Activated T-helper 1 cell treated with anti-CD3 and anti-CD28 coated beads, Interleukin-12 subunit alpha, Interleukin-12 subunit beta, Interleukin-2, Interleukin-4 antibody, amounts not matched to agents 30 ng/mL and 10 ng/mL and 1 ng/mL, durations not matched to agents 14 hours and 24 hours and 36 hours (primary cell): Measurements from ENCODE around the gene APEH. TPM values are rescaled to one million over a fixed set of nuclear protein-coding genes. Genes with fewer than 3 reads are reported as not detected.

Experiments used
- DNase-seq: peaks from one replicate; pipeline ENCODE4 v3.0.0; 2021; ENCODE audit warnings: low spot score
- H3K27ac Mint-ChIP-seq: one replicate; pipeline ENCODE4 v1.8.0; 2021; ENCODE audit warnings: mild to moderate bottlenecking, mixed read lengths
- H3K27me3 Mint-ChIP-seq: one replicate; pipeline ENCODE4 v1.8.0; 2022; ENCODE audit warnings: mild to moderate bottlenecking, moderate library complexity, mixed read lengths; ENCODE audit not compliant: insufficient read depth
- H3K36me3 Mint-ChIP-seq: one replicate; pipeline ENCODE4 v1.8.0; 2021; ENCODE audit warnings: low read depth, mixed read lengths
- H3K4me1 Mint-ChIP-seq: one replicate; pipeline ENCODE4 v1.8.0; 2021; ENCODE audit warnings: low read depth, mixed read lengths
- H3K4me3 Mint-ChIP-seq: one replicate; pipeline ENCODE4 v1.8.0; 2021; ENCODE audit warnings: mild to moderate bottlenecking, moderate library complexity, mixed read lengths
- H3K9me3 Mint-ChIP-seq: one replicate; pipeline ENCODE4 v1.8.0; 2021; ENCODE audit warnings: mixed read lengths
- intact Hi-C: fragments of 100-400 bp; cut with micrococcal nuclease; formaldehyde crosslinking; loops from one replicate; pipeline ENCODE4 v1.15.1; 2024
- total RNA-seq: library from RNA; stranded (reverse); gene quantifications from 2 replicates; pipeline ENCODE4 v1.2.3, GENCODE V29; 2022

The APEH gene
- total RNA-seq, 1 donor from 2014 or later, result 113 TPM

DNA sequence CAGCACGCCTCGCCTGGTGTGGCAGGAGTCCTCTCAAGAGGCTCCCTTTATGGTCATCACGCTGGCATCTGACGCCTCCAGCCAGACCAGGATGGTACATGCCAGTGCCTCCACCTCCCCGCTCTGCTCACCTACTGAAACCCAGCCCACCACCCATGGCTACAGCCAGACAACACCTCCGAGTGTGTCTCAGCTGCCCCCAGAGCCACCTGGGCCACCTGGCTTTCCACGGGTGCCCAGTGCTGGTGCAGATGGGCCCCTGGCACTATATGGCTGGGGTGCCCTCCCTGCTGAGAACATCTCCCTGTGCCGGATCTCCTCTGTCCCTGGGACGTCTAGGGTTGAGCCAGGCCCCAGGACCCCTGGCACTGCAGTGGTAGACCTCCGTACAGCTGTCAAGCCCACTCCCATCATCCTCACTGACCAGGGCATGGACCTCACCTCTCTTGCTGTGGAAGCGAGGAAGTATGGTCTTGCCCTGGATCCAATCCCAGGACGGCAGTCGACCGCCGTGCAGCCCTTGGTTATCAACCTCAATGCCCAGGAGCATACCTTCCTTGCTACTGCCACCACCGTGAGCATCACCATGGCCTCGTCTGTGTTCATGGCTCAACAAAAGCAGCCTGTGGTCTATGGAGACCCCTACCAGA is 19.9 kb upstream of the APEH start:
- no peak for DNase-seq
- H3K4me1 Mint-ChIP-seq, result no peaks in the 10 kb centered on the region
- no peaks in the 10 kb centered on the region for H3K36me3 Mint-ChIP-seq
- intact Hi-C loops, result no loop called here
- H3K27ac Mint-ChIP-seq, result no peak overlapping the region
- H3K9me3 Mint-ChIP-seq, result no peaks in the 10 kb centered on the region
- no peak overlapping the region for H3K4me3 Mint-ChIP-seq
- peaks cover 1% of the 10 kb centered on the region for H3K27me3 Mint-ChIP-seq

GRCh38 chr3:49654955-49655556 is 19.1 kb upstream of the APEH start:
- intact Hi-C loops, result no loop called here
- Mint-ChIP-seq H3K27ac (no peak overlapping the region), H3K4me1 (no peaks in the 10 kb centered on the region), H3K9me3 (no peaks in the 10 kb centered on the region), H3K36me3 (no peaks in the 10 kb centered on the region), H3K4me3 (no peak overlapping the region), H3K27me3 (peaks cover 1% of the 10 kb centered on the region)
- no peak for DNase-seq

- H3K4me3 Mint-ChIP-seq, result no peak overlapping the region
- H3K9me3 Mint-ChIP-seq, result no peaks in the 10 kb centered on the region
- no peak overlapping the region for H3K27ac Mint-ChIP-seq
- no peaks in the 10 kb centered on the region for H3K36me3 Mint-ChIP-seq
- H3K4me1 Mint-ChIP-seq, result no peaks in the 10 kb centered on the region
- no peak for DNase-seq
- H3K27me3 Mint-ChIP-seq, result peaks cover 1% of the 10 kb centered on the region
- intact Hi-C loops, result no loop called here
Observed at GRCh38 chr3:49655731-49656285, 18.3 kb upstream of the APEH start.

DNA sequence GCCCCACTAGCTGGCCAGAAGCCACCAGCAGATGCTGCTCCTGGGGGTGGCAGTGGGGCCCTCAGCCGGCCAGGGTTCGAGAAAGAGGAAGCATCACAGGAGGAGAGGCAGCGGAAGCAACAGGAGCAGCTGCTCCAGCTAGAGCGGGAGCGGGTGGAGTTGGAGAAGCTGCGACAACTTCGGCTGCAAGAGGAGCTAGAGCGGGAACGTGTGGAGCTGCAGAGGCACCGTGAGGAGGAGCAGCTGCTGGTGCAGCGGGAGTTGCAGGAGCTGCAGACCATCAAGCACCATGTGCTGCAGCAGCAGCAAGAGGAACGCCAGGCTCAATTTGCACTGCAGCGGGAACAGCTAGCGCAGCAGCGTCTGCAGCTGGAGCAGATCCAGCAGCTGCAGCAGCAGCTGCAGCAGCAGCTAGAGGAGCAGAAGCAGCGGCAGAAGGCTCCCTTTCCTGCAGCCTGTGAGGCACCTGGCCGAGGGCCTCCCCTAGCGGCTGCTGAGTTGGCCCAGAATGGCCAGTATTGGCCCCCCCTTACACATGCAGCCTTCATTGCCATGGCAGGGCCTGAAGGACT is 17.5 kb upstream of the APEH start:
- H3K27me3 Mint-ChIP-seq, result peaks cover 1% of the 10 kb centered on the region
- no peaks in the 10 kb centered on the region for H3K36me3 Mint-ChIP-seq
- intact Hi-C loops, result no loop called here
- DNase-seq, result no peak
- no peaks in the 10 kb centered on the region for H3K9me3 Mint-ChIP-seq
- H3K4me3 Mint-ChIP-seq, result no peak overlapping the region
- no peaks in the 10 kb centered on the region for H3K4me1 Mint-ChIP-seq
- no peak overlapping the region for H3K27ac Mint-ChIP-seq

GRCh38 chr3:49657208-49657915 is 16.8 kb upstream of the APEH start:
- Mint-ChIP-seq H3K36me3 (no peaks in the 10 kb centered on the region), H3K9me3 (no peaks in the 10 kb centered on the region), H3K27me3 (peaks cover 1% of the 10 kb centered on the region), H3K27ac (no peak overlapping the region), H3K4me3 (no peak overlapping the region), H3K4me1 (no peaks in the 10 kb centered on the region)
- intact Hi-C loops, result no loop called here
- no peak for DNase-seq

DNA sequence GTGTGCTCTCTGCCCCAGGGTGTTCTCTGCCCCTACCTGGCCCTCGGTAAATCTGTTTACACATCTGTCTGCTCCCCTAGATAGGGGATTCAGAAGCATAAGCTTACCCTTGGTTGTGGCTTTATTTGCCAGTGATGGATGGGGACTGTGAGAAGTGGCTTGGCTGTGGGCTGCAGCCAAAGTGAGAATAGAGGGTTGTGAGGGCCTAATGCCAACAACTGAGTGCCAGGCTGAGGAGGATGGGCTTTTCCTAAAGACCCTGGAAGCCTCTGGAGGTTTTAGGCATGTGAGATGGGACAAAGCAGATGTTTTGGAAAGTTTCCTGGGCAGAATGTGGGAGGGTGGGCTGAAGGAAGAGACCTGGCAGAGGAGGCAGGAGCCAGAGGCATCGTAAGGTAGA is 15.4 kb upstream of the APEH start:
- no peaks in the 10 kb centered on the region for H3K4me1 Mint-ChIP-seq
- H3K36me3 Mint-ChIP-seq, result no peaks in the 10 kb centered on the region
- DNase-seq, result no peak
- no peak overlapping the region for H3K4me3 Mint-ChIP-seq
- H3K27ac Mint-ChIP-seq, result no peak overlapping the region
- peaks cover 1% of the 10 kb centered on the region for H3K27me3 Mint-ChIP-seq
- H3K9me3 Mint-ChIP-seq, result no peaks in the 10 kb centered on the region
- intact Hi-C loops, result no loop called here

GRCh38 chr3:49659756-49660155 is 14.4 kb upstream of the APEH start:
- Mint-ChIP-seq H3K27ac (no peak overlapping the region), H3K4me1 (no peaks in the 10 kb centered on the region), H3K36me3 (no peaks in the 10 kb centered on the region), H3K4me3 (no peak overlapping the region), H3K9me3 (no peaks in the 10 kb centered on the region), H3K27me3 (no peaks in the 10 kb centered on the region)
- intact Hi-C loops, result no loop called here
- DNase-seq, result no peak

GRCh38 chr3:49661281-49661680 is 12.9 kb upstream of the APEH start:
- H3K36me3 Mint-ChIP-seq, result no peaks in the 10 kb centered on the region
- intact Hi-C loops, result no loop called here
- no peaks in the 10 kb centered on the region for H3K4me1 Mint-ChIP-seq
- no peak overlapping the region for H3K27ac Mint-ChIP-seq
- no peak overlapping the region for H3K4me3 Mint-ChIP-seq
- DNase-seq, result no peak
- H3K27me3 Mint-ChIP-seq, result no peaks in the 10 kb centered on the region
- no peaks in the 10 kb centered on the region for H3K9me3 Mint-ChIP-seq

DNA sequence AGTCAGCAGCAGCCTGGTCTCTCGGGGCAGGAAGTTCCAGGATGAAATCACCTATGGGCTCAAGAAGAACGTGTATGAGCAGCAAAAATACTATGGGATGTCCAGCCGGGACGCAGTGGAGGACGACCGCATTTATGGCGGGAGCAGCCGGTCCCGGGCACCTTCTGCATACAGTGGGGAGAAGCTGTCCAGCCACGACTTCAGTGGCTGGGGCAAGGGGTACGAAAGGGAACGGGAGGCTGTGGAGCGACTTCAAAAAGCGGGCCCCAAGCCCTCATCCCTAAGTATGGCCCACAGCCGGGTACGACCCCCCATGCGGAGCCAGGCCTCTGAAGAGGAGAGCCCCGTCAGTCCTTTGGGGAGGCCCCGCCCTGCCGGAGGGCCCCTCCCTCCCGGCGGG is 12.1 kb upstream of the APEH start:
- H3K36me3 Mint-ChIP-seq, result no peaks in the 10 kb centered on the region
- no peak for DNase-seq
- no peak overlapping the region for H3K27ac Mint-ChIP-seq
- no peaks in the 10 kb centered on the region for H3K9me3 Mint-ChIP-seq
- H3K4me1 Mint-ChIP-seq, result no peaks in the 10 kb centered on the region
- H3K4me3 Mint-ChIP-seq, result no peak overlapping the region
- intact Hi-C loops, result no loop called here
- no peaks in the 10 kb centered on the region for H3K27me3 Mint-ChIP-seq

GRCh38 chr3:49662720-49663413 is 11.3 kb upstream of the APEH start:
- no peak overlapping the region for H3K27ac Mint-ChIP-seq
- no peaks in the 10 kb centered on the region for H3K9me3 Mint-ChIP-seq
- no peaks in the 10 kb centered on the region for H3K4me1 Mint-ChIP-seq
- no peak overlapping the region for H3K4me3 Mint-ChIP-seq
- H3K27me3 Mint-ChIP-seq, result no peaks in the 10 kb centered on the region
- no peaks in the 10 kb centered on the region for H3K36me3 Mint-ChIP-seq
- intact Hi-C loops, result no loop called here
- no peak for DNase-seq

DNA sequence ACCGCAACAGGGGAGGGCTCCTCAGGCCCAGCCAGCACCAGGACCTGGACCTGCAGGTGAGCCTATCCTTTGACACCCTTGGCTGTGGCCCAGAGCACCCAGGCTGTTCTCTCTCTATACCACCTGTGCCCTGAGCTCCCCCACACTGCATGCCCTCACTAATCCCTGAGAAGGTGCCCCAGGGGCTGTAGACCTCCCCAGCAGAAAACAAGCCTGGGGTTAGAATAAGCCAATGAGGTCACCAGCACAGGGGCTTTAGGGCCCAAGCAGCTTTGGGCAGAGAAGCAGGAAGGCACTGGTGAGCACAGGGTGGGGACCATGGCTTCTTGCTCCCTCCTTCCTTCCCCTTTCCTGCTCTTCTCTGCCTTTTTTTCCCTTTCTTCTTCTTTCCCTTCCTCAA is 10.3 kb upstream of the APEH start:
- DNase-seq, result no peak
- H3K4me3 Mint-ChIP-seq, result no peak overlapping the region
- H3K36me3 Mint-ChIP-seq, result no peaks in the 10 kb centered on the region
- no peak overlapping the region for H3K27ac Mint-ChIP-seq
- H3K4me1 Mint-ChIP-seq, result no peaks in the 10 kb centered on the region
- H3K27me3 Mint-ChIP-seq, result no peaks in the 10 kb centered on the region
- intact Hi-C loops, result no loop called here
- no peaks in the 10 kb centered on the region for H3K9me3 Mint-ChIP-seq

DNA sequence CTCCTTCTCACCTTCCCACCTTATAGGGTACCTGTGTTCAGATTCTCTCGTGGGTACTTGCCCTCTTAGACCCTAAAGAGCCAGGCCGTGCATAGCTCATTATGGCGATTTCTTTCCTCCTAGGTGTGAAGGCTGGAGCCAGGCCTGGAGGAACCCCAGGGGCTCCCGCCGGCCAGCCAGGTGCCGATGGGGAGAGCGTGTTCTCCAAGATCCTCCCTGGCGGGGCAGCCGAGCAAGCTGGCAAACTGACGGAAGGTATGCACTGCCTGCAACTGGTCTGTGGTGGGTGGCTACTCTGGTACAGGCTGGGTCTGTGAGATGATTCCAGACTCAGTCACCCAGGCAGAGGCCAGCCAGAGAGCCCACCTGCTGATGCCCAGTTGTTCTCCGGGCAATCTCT is 9.9 kb upstream of the APEH start:
- Mint-ChIP-seq H3K27me3 (no peaks in the 10 kb centered on the region), H3K9me3 (no peaks in the 10 kb centered on the region), H3K27ac (no peak overlapping the region), H3K4me3 (no peak overlapping the region), H3K4me1 (no peaks in the 10 kb centered on the region), H3K36me3 (no peaks in the 10 kb centered on the region)
- intact Hi-C loops, result no loop called here
- DNase-seq, result no peak
